GM21717 (cell line): ENCODE results near the gene C19orf38.
"Not testable (repeated sequence)": the region's sequence is repeated elsewhere in the genome, so short reads cannot be mapped to it uniquely, and the experiment has no call there.

Experiments used
- ATAC-seq: cut with Tn5 transposase; IDR thresholded peaks from one replicate; pipeline ENCODE4 v1.9.1; 2021; ENCODE audit warnings: mild to moderate bottlenecking, moderate library complexity; ENCODE audit not compliant: unreplicated experiment

Gene C19orf38

DNA sequence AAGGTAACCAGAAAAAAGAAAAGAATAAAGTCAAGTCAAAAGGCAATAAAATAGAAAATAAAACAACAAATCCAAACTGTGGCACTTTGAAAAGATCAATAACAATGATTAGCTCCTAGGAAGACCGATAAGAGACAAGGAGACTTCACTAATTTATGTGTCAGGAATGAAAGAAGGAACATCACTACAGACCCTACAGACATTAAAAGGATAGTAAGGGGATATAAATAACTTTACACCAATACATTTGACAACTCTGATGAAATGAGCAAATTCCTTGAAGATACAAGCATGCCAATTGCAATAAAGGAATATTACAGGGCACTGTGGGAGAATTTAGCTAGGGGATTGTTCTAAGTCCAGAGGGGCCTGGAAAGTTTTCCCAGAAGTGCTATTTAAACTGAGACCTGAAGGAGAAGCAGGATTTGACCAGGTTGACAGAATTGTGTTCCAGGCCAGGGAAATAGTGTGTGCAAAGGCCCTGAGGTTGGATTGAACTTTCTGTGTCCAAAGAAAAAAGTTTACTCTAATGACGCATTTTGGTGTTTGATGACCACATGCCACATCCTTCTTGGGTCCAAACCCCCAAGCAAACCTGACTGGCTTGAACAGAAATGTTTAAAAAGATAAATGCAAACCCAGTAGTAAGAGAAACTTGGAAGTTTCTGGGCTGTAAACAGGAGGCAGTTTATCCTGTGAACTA lies 1.6 kb upstream of the C19orf38 start:
- no peak for ATAC-seq

DNA sequence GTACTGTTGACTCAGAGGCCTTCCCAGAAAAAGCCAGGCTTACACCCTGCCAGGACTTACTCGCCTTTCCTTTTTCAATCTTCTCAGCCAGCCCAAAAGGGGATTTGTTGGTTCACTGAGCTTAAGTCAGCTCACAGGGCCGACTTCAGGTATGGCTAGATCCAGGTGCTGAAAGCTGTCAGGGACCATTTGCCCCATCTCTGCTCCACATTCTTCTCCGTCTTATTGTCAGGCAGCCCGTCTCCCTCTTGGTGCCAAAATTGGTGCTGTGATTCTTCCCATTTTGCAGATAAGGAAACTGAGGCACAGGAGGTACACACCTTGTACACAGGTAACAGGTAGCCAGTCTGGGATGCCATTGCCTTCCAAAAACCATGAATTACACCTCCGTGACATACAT lies 2.4 kb downstream of the C19orf38 start:
- no peak for ATAC-seq

DNA sequence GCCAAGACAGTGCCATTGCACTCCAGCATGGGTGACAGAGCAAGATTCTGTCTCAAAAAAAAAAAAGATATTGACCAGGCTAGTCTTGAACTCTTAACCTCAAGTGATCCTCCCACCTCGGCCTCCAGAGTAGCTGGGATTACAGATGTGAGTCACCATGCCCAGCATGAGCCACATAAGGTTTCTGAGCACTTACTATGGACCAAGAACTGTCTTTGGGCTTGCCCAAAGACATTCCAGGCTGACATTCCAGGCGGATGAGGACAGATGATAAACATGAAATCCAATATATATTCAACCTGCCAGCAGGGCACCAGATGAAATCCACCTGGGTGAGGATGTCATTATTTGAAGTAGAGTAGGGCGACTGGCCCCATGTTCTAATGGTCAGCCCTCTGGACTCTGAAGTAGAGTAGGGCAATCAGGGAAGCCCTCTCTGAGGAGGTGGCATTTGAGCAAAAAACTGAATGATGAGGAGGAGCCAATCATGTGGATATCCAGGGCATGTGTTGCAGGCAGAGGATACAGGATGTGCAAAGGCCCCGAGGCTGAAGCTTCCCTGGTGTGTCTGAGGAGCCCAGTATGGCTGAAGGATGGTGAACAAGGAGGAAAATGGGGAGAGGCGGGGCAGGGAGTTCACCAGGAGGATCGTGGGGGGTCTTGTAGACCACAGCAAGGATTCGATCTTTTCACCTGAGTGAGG lies 4.0 kb downstream of the C19orf38 start:
- ATAC-seq, result no peak

DNA sequence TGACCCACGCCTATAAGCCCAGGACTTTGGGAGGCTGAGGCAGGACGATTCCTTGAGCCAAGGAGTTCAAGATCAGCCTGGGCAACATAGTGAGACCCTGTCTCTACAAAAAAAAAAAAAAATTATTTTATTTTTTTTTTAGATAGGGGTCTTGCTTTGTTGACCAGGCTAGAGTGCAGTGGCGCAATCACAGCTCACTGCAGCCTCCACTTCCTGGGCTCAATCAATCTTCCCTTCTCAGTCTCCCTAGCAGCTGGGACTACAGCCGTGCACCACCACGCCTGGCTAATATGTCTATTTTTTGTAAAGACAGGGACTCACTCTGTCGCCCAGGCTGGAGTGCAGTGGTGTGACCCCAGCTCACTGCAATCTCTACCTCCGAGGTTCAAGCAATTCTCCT lies 4.7 kb downstream of the C19orf38 start:
- no peak for ATAC-seq

DNA sequence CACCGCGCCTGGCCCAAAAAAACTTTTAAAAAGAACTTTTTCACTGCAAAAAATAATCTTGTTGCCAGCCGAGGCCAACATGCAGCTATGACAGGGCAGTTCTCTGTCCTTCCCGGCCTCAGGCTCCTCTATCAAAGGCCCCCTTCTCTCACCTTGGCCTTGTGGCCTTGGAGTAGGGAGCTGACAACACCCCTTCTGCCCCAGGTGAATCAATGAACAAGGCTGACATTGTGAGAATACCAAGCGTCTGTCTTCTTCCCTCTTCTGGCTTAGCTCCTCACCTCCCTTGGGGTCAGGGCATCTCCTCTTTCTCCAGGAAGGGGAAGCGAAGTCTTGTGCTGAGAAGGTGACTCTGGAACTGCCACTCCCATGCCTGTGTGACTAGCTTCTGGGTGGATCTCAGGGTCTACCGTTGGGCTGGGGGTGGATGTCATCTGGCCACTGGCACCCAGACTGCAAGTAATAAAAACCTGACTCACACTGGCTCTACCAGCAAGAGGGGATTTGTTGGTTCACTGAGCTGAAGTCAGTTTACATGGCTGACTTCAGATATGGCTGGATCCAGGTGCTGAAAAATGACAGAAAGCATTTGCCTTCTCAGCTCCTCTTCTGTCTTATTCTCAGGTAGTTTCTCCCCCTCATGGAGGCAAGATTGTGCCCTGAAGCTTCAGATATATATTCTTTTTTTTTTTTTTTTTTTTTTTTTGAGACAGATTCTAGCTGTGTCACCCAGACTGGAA lies 6.3 kb downstream of the C19orf38 start:
- no peak for ATAC-seq

DNA sequence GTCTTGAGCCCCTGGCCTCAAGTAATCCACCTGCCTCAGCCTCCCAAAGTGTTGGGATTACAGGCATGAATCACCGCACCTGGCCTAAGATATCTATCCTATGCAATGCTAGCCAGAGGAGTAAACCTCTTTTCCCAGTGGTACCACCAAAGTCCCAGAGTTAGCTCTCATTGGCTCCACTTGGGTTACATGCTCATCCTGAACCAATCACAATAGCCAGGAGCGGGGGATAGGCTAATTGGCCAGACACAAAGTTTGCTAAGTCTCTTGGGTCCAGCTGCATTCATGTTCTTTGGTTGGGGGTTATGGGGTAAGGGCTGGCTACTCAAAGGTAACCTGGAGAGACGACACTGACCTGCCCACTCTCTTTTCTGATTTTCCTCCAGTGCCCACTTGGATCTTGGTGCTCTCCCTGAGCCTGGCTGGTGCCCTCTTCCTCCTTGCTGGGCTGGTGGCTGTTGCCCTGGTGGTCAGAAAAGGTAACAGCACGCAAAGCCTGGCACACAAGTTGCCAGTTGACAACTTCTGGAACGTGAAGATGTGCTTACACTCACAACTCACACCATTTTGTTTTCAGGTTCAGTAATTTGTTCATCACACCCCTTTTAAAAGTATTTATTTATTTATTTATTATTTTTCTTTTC lies 7.8 kb downstream of the C19orf38 start:
- no peak for ATAC-seq

DNA sequence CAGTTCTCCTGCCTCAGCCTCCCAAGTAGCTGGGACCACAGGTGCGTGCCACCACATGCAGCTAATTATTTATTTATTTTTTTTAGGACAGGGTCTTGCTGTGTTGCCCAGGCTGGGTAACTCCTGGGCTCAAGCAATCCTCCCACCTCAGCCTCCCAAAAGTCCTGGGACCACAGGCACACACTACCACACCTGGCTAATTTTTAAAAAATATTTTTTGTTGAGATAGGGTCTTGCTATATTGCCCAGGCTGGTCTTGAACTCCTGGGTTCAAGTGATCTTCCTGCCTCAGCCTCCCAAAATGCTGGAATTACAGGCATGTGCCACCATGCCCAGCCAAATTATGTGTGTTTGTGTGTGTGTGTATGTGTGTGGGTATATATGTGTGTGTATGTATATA lies 8.7 kb downstream of the C19orf38 start:
- ATAC-seq, result not testable (repeated sequence)

DNA sequence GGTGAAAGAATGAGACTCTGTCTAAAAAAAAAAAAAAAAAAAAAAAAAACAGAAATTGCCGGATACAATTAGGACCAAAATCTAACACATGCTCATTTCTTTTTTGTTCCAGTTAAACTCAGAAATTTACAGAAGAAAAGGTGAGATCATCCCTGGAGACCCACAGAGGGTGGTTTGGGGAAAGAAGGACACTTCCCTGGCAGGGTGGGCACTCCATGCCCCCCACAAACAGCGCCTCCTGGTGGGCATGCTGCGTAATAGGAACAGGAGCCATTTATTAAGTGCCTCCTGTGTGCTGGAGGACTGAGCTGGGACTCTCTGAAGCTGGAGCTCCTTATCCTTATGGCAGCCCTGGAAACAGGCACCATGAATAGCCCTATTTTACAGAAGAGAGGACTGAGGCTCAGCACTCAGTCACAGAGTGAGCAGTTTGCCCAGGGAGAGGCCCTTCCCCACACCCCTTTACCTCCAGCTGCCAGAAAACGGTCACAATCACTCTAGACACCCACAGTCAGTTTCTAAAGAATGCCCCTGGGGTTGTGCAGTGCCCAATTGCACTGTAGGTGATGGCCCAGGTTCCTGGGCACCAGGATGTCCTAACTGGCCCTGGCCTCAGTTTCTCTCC lies 10.1 kb downstream of the C19orf38 start:
- ATAC-seq, result no peak

DNA sequence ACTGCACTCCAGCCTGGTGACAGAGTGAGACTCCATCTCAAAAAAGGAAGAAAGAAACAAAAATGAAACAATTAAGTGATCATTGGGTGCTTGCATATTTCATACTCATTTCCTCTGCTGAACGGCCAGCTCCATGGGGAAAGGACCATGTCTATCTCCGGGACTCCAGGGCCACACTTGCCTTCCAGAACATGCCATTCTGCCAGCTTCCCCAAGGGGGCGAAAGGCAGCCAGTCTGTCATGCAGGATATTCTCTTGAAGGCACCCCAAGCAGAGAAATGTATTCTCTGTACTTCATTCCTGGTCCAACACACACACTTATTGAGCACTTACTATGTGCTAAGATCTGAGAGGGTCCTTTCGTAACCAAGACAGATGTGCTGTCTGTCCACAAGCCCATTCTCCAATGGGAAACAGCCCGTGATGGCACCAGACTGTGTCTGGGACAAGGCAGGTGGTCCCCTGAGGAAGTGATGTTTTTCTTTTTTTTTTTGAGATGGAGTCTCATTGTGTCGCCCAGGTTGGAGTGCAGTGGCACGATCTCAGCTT lies 13.0 kb downstream of the C19orf38 start:
- no peak for ATAC-seq

DNA sequence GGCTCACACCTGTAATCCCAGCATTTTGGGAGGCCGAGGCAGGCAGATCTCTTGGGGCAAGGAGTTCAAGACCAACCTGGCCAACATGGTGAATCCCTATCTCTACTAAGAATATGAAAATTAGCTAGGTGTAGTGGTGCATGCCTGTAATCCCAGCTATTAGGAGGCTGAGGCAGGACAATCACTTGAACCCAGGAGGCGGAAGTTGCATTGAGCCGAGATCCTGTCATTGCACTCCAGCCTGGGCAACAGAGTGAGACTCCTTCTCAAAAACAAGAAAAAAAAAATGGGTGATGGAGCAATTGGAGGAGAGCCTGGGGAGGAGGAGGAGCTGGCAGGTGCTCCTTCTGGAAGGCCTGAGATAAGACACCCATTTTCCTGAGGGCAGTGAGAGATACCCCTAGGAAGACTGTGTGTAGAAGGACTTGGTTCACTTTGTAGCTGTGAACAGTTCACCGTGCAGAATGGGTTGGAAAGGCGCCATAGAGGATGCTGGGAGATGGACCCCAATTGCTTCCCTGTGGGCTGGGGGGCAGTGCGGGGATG lies 14.4 kb downstream of the C19orf38 start:
- no peak for ATAC-seq

DNA sequence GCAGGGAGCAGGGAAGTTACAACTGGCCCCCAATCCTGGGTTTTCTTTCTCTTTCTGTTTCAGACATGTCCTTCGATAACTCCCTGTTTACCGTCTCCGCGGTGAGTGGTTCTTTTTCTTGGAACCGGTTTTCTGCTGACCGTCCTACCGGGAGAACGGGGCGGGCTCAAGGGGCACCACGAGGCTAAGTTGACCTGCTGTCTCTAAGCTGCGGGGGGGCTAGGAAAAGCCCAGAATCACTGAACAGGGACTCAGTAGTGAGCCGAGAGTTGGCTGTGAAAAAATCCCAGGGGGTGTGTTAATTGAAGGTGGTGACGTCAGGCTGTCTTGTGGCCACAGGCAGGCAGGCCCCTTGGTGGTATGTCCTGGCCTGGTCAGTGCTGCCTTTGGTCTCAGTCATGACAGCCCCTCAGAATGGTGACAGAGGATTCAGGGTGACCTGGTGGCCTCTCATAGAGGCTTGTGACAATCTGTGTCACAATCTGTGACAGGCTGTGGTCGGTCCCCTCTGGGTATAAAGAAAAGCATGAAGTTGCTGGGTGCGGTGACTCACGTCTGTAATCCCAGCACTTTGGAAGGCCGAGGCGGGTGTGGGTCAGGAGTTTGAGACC lies 15.0 kb downstream of the C19orf38 start:
- no peak for ATAC-seq

DNA sequence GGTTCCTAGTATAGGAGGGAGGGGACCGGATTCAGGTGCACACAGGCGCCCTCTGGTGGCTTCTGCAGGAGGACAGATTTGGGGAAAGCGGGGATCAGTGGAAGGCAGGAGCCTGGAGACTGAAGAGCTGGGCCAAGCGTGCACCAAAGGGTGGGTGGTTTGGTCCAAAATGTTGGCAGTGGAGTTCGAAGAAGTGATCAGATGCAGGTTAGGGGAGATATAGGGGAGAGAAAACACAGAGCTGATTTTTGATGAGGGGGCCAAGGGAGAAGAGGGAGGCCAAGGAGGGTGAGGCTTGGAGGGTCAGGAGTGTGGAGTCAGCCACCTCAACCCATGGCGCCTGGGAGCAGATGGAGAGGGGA lies 16.3 kb downstream of the C19orf38 start:
- ATAC-seq, result no peak

DNA sequence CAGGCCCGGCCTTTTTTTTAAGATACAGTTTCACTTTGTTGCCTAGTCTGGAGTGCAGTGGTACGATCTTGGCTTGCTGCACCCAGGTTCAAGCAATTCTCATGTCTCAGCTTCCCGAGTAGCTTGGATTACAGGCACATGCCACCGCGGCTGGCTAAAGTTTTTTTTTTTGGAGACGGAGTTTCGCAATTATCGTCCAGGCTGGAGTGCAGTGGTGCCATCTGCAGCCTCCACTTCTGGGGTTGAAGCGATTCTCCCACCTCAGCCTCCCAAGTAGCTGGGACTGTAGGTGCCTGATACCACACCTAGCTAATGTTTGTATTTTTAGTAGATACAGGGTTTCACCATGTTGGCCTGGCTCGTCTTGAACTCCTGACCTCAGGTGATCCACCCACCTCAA lies 18.3 kb downstream of the C19orf38 start:
- no peak for ATAC-seq

DNA sequence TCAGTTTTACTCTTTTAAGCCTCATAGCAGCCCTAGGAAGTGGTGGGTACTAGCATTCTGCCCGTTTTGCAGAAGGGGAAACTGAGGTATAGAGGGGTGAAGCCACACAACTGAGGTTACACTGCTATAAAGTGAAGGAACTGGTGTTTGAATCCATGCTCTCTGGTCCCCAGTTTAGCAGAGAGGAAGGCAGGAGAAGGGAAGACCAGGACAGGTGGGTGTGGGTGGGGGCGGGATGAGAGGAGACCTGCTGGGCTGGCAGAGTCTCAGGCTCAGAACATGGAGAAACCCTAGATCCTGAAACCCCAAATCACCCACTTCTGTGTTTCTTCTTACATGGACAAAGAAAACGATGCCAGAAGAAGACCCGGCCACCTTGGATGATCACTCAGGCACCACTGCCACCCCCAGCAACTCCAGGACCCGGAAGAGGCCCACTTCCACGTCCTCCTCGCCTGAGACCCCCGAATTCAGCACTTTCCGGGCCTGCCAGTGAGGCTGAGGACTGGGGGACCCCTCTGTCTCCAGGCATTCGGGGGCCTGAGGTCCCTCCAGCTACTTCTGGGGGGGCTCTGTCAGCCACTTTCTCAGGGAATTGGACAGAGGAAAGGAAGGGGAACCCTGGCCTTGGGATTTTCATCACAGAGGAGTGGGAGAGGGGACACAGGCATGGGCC lies 20.8 kb downstream of the C19orf38 start:
- no peak for ATAC-seq

DNA sequence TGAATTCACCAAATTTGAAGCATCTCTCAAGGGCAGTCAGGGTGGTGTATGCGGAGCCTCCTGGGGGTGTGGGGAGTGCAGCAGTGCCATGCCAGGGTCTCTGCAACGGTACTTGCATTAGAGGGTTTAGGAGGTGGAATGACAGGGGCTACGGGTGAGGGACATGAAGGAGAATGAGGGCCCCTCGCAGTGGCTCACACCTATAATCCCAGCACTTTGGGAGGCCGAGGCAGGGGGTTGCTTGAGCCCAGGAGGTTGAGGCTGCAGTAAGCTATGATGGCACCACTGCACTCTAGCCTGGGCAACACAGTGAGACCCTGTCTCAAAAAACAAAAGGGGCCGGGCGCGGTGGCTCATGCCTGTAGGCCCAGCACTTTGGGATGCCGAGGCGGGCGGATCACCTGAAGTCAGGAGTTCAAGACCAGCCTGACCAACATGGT lies 21.7 kb downstream of the C19orf38 start:
- not testable (repeated sequence) for ATAC-seq

DNA sequence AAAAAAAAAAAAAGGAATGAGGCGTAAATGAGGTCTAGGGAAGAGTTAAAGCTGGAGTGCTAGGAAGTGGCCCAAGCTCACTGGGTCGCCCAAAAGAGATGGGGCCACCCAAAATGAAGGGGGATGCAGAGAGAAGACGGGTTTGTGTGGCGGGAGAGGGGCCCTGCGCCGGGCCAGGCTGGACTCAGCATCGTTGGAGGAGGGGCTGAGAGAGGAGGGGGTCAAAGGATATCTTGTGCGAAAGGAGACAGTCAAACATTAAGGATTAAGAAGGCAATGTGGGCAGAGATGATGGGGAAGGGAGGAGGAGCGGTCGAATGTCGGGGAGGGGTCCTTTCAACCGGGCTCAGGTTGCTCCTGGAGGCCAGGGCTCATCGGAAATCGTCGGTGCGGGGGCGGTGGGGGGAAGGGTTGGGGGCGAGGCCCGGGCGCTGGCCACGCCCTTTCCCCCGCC lies 22.3 kb downstream of the C19orf38 start:
- ATAC-seq, result no peak

DNA sequence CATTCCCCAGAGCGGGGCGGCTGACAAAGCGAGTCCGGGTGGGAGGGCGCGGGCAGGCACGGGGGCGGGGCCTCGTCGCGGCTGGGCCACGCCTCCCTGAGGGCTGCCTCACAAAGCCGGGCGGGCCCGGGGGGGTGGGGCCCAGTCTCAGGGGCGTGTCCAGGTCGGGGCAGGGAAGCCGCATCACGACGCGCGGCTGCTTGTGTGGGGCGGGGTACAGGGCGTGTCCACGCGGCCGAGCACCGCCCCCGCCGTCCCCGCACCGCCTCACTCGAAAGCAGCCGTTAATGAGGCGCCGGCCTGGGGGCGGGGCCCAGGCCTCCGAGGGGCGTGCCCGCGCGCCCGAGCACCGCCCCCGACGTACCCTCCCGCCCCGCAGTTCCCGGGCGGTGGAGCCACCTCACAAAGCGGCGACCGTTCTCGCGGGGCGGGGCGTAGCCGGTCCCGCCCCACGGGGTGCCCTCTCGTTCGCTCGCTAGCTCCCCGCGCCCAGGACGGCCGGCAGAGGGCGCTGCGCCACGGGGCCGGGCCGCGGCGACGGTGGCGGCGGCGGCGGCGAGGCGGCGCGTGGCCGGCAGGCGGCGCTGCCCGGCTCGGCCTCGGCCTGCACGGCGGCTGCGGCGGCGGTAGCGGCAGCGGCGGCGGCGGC lies 22.9 kb downstream of the C19orf38 start, which contains the start of gene CARM1:
CARM1 (plus strand) TSS at position 599 of the 649 bp plus-strand sequence. CDS start 150 bp downstream, outside the sequence.
- peak; percentile 62 for ATAC-seq

DNA sequence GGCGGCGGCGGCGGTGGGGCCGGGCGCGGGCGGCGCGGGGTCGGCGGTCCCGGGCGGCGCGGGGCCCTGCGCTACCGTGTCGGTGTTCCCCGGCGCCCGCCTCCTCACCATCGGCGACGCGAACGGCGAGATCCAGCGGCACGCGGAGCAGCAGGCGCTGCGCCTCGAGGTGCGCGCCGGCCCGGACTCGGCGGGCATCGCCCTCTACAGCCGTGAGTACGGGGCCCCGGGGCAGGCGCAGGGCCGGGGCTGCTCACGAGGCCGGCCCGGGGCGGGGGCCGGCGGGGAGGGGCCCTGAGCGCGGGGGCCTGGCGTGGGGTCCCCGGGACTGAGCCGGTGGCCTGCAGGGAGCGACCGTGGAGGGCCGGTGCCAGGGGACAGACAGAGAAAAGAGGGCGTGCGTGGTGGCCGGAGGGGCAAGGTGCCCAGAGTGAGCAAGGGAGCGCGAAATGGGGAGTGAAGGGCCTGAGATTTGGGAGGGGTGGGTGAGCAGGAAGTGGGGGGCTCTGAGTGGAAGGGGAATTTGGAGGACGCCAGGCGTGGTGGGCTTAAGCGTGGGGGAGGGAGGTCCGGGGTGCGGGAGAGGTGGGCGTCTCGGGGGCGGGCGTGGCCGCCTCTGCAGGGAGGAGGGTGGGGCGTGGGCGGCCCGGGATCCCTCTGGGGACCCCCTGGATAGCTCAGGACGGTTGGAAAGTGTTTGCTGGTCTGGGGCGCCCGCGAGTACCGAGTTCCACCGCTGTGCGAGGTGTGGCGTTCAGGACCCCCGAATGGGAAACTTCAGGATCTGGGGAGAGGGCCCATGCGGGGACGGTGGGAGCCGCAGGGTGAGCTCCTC lies 23.7 kb downstream of the C19orf38 start:
- ATAC-seq, result no peak
